ENCODE results near the gene BCDIN3D.

DNA sequence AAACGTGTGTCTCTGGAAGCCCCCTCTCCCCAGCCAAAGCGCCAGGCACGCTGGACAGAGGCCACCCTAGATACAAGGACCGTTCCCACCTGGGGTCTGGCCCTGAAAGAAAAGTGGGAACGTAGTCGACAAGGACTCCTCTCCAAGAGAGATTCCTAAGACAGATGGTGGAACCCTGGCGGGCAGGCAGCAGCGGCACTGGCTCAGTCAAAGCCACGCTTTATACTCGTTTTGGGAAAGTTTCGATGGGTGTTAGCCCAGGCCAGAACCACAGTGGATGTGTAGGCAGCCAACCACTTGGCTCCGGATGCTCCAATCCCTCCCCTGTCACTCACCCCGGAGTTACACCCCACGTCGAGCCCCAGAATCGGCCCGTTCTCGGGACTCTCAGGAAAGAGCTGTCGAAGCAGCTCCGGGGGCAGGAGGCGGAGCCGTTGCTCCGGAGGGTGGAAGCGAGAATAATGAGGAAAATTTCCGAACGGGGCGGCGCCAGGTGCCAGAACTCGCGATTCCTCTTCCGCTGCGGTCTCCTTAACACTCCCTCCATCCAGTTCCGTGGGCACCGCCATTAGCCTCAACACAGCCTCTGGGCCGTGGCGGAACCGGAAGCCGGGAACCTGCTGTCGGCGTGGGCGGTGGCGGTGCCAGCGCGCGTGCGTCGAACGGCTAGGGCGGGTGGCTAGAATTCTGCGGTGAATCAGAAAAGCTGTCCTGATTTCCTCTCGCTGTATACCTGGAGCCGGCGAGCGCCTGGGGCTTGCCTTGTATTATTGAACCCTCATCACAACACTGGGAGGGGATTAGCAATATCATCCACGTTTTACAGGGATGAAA is at the start of gene BCDIN3D:
- TF ChIP-seq, protein P1, sequence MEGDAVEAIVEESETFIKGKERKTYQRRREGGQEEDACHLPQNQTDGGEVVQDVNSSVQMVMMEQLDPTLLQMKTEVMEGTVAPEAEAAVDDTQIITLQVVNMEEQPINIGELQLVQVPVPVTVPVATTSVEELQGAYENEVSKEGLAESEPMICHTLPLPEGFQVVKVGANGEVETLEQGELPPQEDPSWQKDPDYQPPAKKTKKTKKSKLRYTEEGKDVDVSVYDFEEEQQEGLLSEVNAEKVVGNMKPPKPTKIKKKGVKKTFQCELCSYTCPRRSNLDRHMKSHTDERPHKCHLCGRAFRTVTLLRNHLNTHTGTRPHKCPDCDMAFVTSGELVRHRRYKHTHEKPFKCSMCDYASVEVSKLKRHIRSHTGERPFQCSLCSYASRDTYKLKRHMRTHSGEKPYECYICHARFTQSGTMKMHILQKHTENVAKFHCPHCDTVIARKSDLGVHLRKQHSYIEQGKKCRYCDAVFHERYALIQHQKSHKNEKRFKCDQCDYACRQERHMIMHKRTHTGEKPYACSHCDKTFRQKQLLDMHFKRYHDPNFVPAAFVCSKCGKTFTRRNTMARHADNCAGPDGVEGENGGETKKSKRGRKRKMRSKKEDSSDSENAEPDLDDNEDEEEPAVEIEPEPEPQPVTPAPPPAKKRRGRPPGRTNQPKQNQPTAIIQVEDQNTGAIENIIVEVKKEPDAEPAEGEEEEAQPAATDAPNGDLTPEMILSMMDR (IDR thresholded peaks at IDR 0.05), result no peak
- peak; percentile 92 to 96 for TF ChIP-seq POLR2AphosphoS5 (IDR thresholded peaks at IDR 0.05)

Measured in esophagus muscularis mucosa (tissue), 3 donors.